ENCODE data around the gene ALKBH3. TPM values are rescaled to one million over a fixed set of nuclear protein-coding genes. Genes with fewer than 3 reads are reported as not detected.
A peak's percentile ranks its signal among the peaks of the same experiment; 100 is the strongest.

The ALKBH3 gene
- total RNA-seq, 6 donors from 2014 or later: 23.9 to 60.8 (median 27.6) TPM

DNA sequence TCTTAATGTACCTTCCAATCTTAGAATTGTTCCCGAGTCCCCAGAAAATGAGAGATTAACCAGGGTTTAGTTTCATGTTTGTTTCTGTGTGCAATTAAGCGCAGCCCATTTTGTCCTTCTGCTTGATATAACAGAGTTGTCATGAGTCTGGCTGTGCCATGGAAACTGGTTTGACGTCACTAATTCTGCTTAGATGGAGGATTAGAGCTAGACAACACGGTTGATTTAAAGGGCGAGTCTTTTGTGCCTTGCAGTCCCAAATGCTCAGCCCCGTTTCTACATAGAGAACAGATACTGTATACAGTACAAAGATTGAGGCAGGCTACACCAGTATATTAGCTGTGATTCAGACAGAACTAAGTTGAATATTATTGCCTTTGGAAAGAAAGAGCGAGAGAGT, 45.5 kb upstream of the ALKBH3 start:
- TF ChIP-seq, protein P1, sequence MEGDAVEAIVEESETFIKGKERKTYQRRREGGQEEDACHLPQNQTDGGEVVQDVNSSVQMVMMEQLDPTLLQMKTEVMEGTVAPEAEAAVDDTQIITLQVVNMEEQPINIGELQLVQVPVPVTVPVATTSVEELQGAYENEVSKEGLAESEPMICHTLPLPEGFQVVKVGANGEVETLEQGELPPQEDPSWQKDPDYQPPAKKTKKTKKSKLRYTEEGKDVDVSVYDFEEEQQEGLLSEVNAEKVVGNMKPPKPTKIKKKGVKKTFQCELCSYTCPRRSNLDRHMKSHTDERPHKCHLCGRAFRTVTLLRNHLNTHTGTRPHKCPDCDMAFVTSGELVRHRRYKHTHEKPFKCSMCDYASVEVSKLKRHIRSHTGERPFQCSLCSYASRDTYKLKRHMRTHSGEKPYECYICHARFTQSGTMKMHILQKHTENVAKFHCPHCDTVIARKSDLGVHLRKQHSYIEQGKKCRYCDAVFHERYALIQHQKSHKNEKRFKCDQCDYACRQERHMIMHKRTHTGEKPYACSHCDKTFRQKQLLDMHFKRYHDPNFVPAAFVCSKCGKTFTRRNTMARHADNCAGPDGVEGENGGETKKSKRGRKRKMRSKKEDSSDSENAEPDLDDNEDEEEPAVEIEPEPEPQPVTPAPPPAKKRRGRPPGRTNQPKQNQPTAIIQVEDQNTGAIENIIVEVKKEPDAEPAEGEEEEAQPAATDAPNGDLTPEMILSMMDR (IDR thresholded peaks at IDR 0.05): no peak
- TF ChIP-seq EP300 (IDR thresholded peaks at IDR 0.05): no peak
- no peak for TF ChIP-seq POLR2AphosphoS5 (IDR thresholded peaks at IDR 0.05)
- no peak for TF ChIP-seq POLR2A (IDR thresholded peaks at IDR 0.05)
- 74 to 87% methylated on average over 7 of the region's 7 CpGs for WGBS, 2 donors
- ATAC-seq (ENCODE audit: low FRiP score in 2 of 2) (no peak), DNase-seq (no peak)
- H3K27ac ChIP-seq: no peak overlapping the region
- no peak overlapping the region for H3K4me3 ChIP-seq
- H3K4me1 ChIP-seq: peaks cover 6 to 19% (median 11%) of the 10 kb centered on the region in 4 donors
- H3K9me3 ChIP-seq: no peaks in the 10 kb centered on the region
- peaks cover 0 to 24% (median 1%) of the 10 kb centered on the region in 4 donors for H3K36me3 ChIP-seq
- no peaks in the 10 kb centered on the region for H3K27me3 ChIP-seq

DNA sequence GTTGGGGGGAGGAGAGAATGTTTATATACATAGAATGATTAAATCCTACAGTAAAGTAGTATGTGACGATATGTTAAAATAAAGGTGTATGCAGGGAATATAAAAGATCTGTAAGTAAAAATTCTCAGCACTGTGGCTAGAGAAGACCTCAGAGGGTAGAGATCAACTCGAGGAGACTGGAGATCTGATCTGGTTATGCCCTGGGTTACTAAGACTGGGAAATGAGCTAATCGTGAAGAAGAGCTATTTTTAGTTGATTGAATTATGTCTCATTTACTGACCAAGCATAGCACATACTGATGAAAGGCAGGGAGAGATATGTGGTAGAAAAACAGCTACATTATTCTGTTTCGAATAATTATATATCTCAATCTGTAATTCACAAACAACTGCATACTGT, 42.8 kb upstream of the ALKBH3 start:
- Histone ChIP-seq H3K27ac (no peak overlapping the region), H3K9me3 (no peaks in the 10 kb centered on the region), H3K4me3 (no peak overlapping the region), H3K4me1 (peaks cover 6 to 19% (median 11%) of the 10 kb centered on the region in 4 donors), H3K36me3 (peaks cover 0 to 22% (median 1%) of the 10 kb centered on the region in 4 donors), H3K27me3 (no peaks in the 10 kb centered on the region)
- no peak for ATAC-seq (ENCODE audit: low FRiP score in 2 of 2)
- WGBS, 2 donors: 76 to 77% methylated on average over 4 of the region's 4 CpGs
- TF ChIP-seq POLR2A (IDR thresholded peaks at IDR 0.05) (no peak), EP300 (IDR thresholded peaks at IDR 0.05) (no peak), POLR2AphosphoS5 (IDR thresholded peaks at IDR 0.05) (no peak)
- TF ChIP-seq, protein P1 (IDR thresholded peaks at IDR 0.05): no peak
- no peak for DNase-seq

DNA sequence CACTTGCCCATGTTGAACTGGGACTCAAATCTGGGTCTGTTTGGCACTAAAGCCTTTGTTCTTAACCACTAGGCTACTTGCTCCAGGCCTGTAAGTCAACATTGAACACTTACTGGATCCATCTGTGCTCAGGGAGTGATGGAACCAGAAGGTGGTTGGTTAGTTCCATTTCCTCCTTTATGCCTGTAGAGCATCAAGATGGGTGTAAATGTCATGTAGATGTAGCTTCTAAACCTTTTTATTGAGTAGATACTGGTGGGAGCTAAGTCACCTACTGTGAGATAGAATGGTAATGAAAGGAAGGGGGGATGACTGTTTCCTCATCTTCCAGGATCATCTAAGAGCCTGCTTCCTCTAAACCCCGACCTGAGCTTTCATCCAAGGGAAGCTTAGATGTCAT, 38.6 kb upstream of the ALKBH3 start:
- Histone ChIP-seq H3K4me3 (no peak overlapping the region), H3K9me3 (no peaks in the 10 kb centered on the region), H3K36me3 (peaks cover 0 to 22% (median 3%) of the 10 kb centered on the region in 4 donors), H3K4me1 (no peaks in the 10 kb centered on the region), H3K27me3 (no peaks in the 10 kb centered on the region), H3K27ac (no peak overlapping the region)
- TF ChIP-seq POLR2A (IDR thresholded peaks at IDR 0.05) (no peak), EP300 (IDR thresholded peaks at IDR 0.05) (no peak), POLR2AphosphoS5 (IDR thresholded peaks at IDR 0.05) (no peak)
- TF ChIP-seq, protein P1 (IDR thresholded peaks at IDR 0.05): no peak
- ATAC-seq (ENCODE audit: low FRiP score in 2 of 2) (no peak), DNase-seq (no peak)
- 73 to 83% methylated on average over 1 of the region's 1 CpG for WGBS, 2 donors

DNA sequence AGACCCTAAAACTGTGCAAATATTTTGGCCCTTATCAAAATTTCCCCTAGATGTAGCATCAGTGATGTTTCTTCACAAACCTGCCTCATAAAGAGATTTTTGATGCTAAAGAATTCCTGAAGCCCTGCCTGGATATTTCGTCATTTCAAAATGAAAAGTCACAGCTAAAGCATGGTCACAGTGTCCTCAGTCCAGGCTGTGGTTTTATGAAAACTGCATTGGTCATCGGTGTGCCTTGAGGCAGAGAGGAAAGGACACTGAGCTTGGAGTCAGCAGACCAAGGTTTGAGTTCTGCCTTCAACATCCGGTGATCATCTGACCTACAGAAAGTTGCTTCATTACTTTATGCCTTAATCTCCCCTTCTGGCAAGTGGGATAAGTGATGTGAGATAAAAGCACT, 34.8 kb upstream of the ALKBH3 start:
- 94 to 95% methylated on average over 3 of the region's 3 CpGs for WGBS, 2 donors
- H3K36me3 ChIP-seq: peaks cover 0 to 6% (median 2%) of the 10 kb centered on the region in 4 donors
- no peaks in the 10 kb centered on the region for H3K9me3 ChIP-seq
- no peak overlapping the region for H3K4me3 ChIP-seq
- TF ChIP-seq, protein P1 (IDR thresholded peaks at IDR 0.05): no peak
- no peak for TF ChIP-seq POLR2A (IDR thresholded peaks at IDR 0.05)
- DNase-seq: no peak
- no peaks in the 10 kb centered on the region for H3K27me3 ChIP-seq
- no peak for ATAC-seq (ENCODE audit: low FRiP score in 2 of 2)
- H3K4me1 ChIP-seq: no peaks in the 10 kb centered on the region
- no peak overlapping the region for H3K27ac ChIP-seq

DNA sequence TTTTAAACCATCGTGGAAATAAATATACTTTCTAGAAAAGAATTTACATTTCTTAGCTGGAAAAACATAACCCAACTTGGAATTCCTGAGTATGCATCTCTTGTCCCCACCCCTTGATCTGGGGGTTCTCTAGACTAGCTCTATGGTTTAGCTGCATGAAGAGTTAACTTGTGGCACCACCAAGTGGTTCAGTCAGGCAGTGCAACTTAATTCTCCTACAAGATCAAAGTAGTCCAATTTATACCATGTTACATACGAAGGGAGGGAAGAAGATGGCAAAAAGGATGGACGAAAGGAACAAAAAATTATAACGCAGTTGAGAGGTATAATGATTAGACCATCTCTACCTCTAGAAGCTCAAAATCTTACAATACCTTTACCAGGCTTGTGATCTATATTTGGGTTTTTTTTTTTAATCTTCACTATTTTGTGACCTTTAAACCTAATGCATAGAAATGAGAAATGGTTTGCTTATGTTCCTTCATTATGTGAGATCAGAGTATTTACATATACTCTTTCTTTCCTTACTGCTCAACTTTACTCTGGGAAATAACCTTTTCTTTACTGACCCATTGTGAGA, 28.5 kb upstream of the ALKBH3 start:
- Histone ChIP-seq H3K36me3 (peaks cover 0 to 19% (median 8%) of the 10 kb centered on the region in 4 donors), H3K27me3 (no peaks in the 10 kb centered on the region), H3K4me3 (no peak overlapping the region), H3K9me3 (no peaks in the 10 kb centered on the region), H3K27ac (no peak overlapping the region), H3K4me1 (no peaks in the 10 kb centered on the region)
- TF ChIP-seq, protein P1 (IDR thresholded peaks at IDR 0.05): peak; percentile 59 to 76 (median 72)
- TF ChIP-seq POLR2A (IDR thresholded peaks at IDR 0.05): no peak
- ATAC-seq (ENCODE audit: low FRiP score in 2 of 2): peak; percentile 67 to 75
- peak in 1 of 2 donors; percentile 43 for DNase-seq
- 30 to 31% methylated on average over 4 of the region's 4 CpGs for WGBS, 2 donors

All from upper lobe of left lung (tissue), 6 donors.